ENCODE measurements around the gene GPC1. TPM values are rescaled to one million over a fixed set of nuclear protein-coding genes. Genes with fewer than 3 reads are reported as not detected.

Gene GPC1
- total and polyA plus RNA-seq, 10 donors: 4.1 to 25.0 (median 15.1) TPM

DNA sequence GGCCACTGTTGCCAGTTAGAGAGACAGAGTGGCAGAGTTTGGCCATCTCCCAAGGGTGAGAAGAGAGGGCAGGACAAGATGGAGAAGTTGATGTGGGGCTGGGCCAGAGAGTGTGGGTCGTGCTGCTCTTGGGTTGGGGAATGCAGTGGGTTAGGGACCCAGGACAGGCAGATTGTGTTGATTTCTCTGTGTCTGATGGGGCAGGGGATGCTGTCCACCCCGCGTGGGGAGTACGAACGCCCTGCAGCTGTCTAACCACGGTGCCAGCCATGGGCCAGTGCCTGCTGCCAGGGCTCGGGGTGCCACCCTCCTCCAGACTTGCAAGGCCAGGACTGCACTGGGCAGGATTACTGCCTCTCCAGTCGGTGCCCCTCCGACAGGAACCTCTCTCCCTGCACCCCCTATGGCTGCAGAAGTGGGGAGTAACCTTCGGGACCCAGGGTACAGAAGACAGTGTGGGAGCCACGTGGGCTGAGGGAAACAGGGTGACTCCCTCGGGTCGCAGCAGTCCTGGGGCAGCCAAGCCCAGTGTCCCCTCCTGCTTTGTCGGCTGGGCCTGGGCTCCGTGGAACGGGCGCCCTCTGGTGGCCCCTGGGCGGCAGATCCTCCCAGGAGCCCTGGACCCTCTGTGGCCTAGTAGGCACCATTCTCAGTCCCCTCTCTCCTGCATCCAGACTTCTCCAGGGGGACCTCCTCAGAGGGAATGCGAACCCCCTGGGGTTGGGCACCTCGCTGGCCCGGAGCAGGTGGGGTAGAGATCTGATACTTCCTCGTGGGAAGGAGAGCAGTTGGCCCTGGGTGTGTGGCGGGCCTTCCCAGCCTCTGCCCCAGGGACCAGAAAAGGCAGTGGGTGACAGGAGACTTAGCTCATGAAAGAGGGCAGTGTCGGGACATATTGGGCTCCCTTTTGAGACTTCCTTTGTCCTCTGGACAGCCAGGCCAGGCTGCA is 2.7 kb downstream of the GPC1 start:
- no peak overlapping the region for H3K27ac ChIP-seq
- whole genome bisulfite sequencing, 5 donors: 26 to 51% (median 30%) methylated on average over 7 to 24 of the region's 24 CpGs
- DNase-seq: peak; percentile 89
- H3K9me3 ChIP-seq: no peaks in the 10 kb centered on the region
- H3K36me3 ChIP-seq: no peaks in the 10 kb centered on the region
- H3K4me3 ChIP-seq: peak overlapping the region in 3 of 8 donors; percentile 65 to 81 (median 76)
- no peak for TF ChIP-seq POLR2A (IDR thresholded peaks at IDR 0.05)
- peak in 2 of 3 donors; percentile 40 to 49 for TF ChIP-seq POLR2AphosphoS5 (IDR thresholded peaks at IDR 0.05)
- TF ChIP-seq, protein P1, sequence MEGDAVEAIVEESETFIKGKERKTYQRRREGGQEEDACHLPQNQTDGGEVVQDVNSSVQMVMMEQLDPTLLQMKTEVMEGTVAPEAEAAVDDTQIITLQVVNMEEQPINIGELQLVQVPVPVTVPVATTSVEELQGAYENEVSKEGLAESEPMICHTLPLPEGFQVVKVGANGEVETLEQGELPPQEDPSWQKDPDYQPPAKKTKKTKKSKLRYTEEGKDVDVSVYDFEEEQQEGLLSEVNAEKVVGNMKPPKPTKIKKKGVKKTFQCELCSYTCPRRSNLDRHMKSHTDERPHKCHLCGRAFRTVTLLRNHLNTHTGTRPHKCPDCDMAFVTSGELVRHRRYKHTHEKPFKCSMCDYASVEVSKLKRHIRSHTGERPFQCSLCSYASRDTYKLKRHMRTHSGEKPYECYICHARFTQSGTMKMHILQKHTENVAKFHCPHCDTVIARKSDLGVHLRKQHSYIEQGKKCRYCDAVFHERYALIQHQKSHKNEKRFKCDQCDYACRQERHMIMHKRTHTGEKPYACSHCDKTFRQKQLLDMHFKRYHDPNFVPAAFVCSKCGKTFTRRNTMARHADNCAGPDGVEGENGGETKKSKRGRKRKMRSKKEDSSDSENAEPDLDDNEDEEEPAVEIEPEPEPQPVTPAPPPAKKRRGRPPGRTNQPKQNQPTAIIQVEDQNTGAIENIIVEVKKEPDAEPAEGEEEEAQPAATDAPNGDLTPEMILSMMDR (IDR thresholded peaks at IDR 0.05 in 8 of 11, conservative IDR thresholded peaks at IDR 0.05 in 3 of 11): peak; percentile 73 to 96 (median 95)
- intact Hi-C loops (cut with DNase I; ENCODE audit: low total_unique reads): loop anchor here (1.0 to 10.0 kb wide), 2 partner anchors 205 to 373 kb away; no protein-coding TSS in a partner anchor
- peaks cover 0 to 64% (median 35%) of the 10 kb centered on the region in 7 donors for H3K27me3 ChIP-seq (replicated peaks in 1 of 7)
- H3K4me1 ChIP-seq: peaks cover 0 to 46% (median 29%) of the 10 kb centered on the region in 6 donors

DNA sequence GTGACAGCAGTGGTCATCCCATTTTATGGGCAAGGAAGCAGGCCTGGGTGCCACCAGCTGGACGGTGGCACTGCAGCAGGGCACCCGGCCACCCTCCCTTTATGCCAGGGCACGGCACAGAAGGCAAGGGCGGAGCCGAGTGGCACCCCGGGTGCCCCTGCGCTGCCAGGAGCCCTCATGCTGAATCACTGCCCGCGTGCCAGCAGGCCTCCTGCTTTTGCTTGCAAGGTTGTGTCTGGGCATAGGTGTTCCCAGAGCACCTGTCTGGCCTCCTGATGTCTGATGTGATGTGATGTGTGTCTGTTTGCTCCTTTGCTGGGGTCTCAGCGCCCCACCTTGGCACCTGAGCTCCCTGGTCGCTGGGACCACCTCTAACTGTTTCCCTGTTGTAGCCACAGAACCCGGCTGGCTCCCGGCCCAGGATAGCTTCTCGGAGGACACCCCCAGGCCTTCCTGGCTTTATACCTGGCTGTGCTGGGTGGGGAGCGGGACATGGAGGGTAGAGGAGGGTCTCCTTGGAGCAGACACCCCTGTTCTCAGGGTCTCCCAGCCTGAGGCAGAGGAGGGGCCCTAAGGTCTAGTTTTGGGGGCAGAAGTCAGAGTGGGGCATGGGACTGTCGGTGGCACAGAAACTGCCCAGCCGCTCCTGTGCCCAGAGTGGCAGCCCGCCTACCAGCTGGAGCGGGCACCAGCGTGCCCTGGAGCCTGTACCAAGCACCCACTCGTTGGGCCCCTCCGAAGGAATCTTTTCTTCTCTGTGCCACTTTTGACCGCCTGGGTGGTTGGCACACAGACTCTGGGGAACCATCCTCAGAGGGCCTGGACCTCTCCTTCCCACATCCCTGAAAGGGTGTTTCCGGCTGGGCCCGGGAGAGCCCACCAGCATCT is 3.6 kb downstream of the GPC1 start:
- TF ChIP-seq, protein P1 (IDR thresholded peaks at IDR 0.05 in 8 of 11, conservative IDR thresholded peaks at IDR 0.05 in 3 of 11): no peak
- no peak for TF ChIP-seq POLR2AphosphoS5 (IDR thresholded peaks at IDR 0.05)
- TF ChIP-seq POLR2A (IDR thresholded peaks at IDR 0.05): no peak
- DNase-seq: peak; percentile 73
- no peaks in the 10 kb centered on the region for H3K36me3 ChIP-seq
- H3K4me3 ChIP-seq: no peak overlapping the region
- intact Hi-C loops (cut with DNase I; ENCODE audit: low total_unique reads): loop anchor here (1.0 to 10.0 kb wide), 2 partner anchors 206 to 374 kb away; no protein-coding TSS in a partner anchor
- WGBS, 5 donors: 79 to 93% (median 89%) methylated on average over 13 to 25 of the region's 25 CpGs
- H3K27ac ChIP-seq: no peak overlapping the region
- H3K9me3 ChIP-seq: no peaks in the 10 kb centered on the region
- H3K27me3 ChIP-seq (replicated peaks in 1 of 7): peaks cover 0 to 55% (median 35%) of the 10 kb centered on the region in 7 donors
- H3K4me1 ChIP-seq: peaks cover 0 to 44% (median 29%) of the 10 kb centered on the region in 6 donors

DNA sequence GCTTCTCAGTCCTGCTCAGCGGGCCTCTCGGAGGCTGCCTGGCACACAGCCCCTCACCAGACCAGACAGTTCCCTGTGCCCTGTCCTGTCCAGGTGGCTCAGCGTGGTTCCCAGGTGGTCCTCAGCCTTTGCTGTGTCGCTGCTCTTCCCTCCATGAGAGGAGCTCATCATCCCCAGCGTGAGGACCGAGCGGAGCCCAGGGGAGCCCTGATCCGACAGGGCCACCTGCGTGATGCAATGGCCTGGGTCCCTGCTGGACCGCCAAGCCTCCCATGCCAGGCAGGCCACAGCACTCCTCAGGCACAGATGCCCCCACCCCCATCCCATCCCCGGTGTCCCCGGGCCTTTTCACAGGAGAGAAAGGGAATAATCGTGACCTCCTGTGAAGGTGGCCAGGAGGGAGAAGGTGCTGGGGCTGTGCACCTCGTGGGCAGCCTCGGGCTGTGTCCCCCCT is 4.3 kb downstream of the GPC1 start:
- H3K9me3 ChIP-seq: no peaks in the 10 kb centered on the region
- H3K27me3 ChIP-seq (replicated peaks in 1 of 7): peaks cover 0 to 48% (median 31%) of the 10 kb centered on the region in 7 donors
- H3K4me1 ChIP-seq: peaks cover 0 to 37% (median 25%) of the 10 kb centered on the region in 6 donors
- intact Hi-C loops (cut with DNase I; ENCODE audit: low total_unique reads): loop anchor here (10.0 kb wide), 1 partner anchor 375 kb away; no protein-coding TSS in a partner anchor
- H3K4me3 ChIP-seq: no peak overlapping the region
- no peaks in the 10 kb centered on the region for H3K36me3 ChIP-seq
- 78 to 92% (median 85%) methylated on average over 7 to 15 of the region's 15 CpGs for WGBS, 5 donors
- H3K27ac ChIP-seq: no peak overlapping the region
- TF ChIP-seq POLR2A (IDR thresholded peaks at IDR 0.05): no peak
- TF ChIP-seq, protein P1 (IDR thresholded peaks at IDR 0.05 in 8 of 11, conservative IDR thresholded peaks at IDR 0.05 in 3 of 11): peak in 2 of 11 experiments; percentile 4 to 14
- peak; percentile 67 for DNase-seq
